Lower lobe of right lung (tissue), 2 donors: Measurements from ENCODE around the gene LRFN3. TPM values are rescaled to one million over a fixed set of nuclear protein-coding genes. Genes with fewer than 3 reads are reported as not detected.
A peak's percentile ranks its signal among the peaks of the same experiment; 100 is the strongest.

Experiments
- ATAC-seq, 2 donors: fragments of 200-7000 bp; cut with Tn5 transposase; one replicate each; pipeline ENCODE4 v1.9.1; 2020 to 2022; ENCODE audit warnings: mild to moderate bottlenecking in 2 of 2, moderate library complexity in 2 of 2
- DNase-seq: peaks from one replicate; pipeline ENCODE4 v3.0.0-alpha.2; 2020
- H3K27ac ChIP-seq: fragments of 200-600 bp; one replicate; pipeline ENCODE4 v1.8.0; 2022
- H3K27me3 ChIP-seq: fragments of 200-600 bp; one replicate; pipeline ENCODE4 v1.8.0; 2022; ENCODE audit warnings: low read depth
- H3K36me3 ChIP-seq: fragments of 200-600 bp; one replicate; pipeline ENCODE4 v1.8.0; 2022; ENCODE audit warnings: mild to moderate bottlenecking
- H3K4me1 ChIP-seq: fragments of 200-600 bp; one replicate; pipeline ENCODE4 v1.8.0; 2022
- H3K4me3 ChIP-seq: fragments of 200-600 bp; one replicate; pipeline ENCODE4 v1.8.0; 2022; ENCODE audit warnings: mild to moderate bottlenecking
- H3K9me3 ChIP-seq: fragments of 200-600 bp; one replicate; pipeline ENCODE4 v1.8.0; 2022
- intact Hi-C: fragments of 100-400 bp; cut with DNase I; formaldehyde crosslinking; loops from one replicate; pipeline ENCODE4 v1.11.0; 2022
- total RNA-seq: library from RNA; stranded (reverse); fragmentation: NEBNext Ultra II Directional; extraction: Animal tissue kit (Norgen Biotek cat#: 25700); gene quantifications from one replicate; pipeline ENCODE4 v1.2.1, GENCODE V29; 2021
- TF ChIP-seq, protein P1 (sequence below): fragments of 200-600 bp; IDR thresholded peaks from one replicate; pipeline ENCODE4 v1.8.0; 2022; ENCODE audit warnings: antibody characterized with exemption, mild to moderate bottlenecking
- donor health status: DM: no; HTN: yes; CAD: no; lungs with severe emphysema.

Gene LRFN3
- total RNA-seq, 1 donor from 2014 or later = 14.6 TPM

DNA sequence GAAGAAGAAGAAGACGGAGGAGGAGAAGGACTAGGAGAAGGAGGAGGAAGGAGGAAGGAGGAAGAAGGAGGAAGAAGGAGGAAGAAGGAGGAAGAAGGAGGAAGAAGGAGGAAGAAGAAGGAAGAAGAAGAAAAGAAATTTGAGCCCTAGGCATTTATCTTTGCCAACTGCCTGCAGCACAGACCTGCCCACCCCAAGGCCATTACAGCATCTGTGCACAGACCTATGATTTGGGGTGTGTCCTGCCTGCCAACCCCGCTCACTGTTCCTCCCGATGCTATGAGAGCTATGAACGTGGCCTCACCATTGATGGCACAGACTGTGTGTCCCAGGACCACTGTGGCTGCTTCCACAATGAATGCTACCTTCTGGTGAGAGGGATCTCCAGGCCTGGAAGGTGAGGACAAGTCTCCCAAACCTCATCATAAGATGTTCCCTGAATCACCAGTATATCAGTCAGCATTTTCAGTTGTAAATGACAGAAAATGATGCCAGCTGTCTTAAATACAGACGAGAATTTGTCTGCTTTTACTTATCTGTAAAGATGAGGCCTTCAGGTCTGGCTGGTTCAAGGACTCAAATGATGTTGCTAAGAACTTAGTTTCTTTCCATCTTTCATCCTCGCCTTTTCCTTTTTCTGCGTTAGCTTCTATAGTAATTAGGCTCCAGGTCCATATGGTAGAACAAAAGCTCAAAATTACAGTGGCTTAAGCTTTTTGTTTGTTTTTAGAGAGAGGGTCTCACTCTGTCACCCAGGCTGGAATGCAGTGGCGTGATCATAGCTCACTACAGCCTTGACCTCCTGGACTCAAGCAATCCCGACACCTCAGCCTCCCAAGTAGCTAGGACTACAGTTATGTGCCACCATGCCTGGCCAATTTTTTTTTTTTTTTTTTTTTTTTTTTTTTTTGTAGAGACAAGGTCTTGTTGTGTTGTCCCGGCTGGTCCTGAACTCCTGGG lies 54.9 kb downstream of the LRFN3 start:
- TF ChIP-seq, protein P1, sequence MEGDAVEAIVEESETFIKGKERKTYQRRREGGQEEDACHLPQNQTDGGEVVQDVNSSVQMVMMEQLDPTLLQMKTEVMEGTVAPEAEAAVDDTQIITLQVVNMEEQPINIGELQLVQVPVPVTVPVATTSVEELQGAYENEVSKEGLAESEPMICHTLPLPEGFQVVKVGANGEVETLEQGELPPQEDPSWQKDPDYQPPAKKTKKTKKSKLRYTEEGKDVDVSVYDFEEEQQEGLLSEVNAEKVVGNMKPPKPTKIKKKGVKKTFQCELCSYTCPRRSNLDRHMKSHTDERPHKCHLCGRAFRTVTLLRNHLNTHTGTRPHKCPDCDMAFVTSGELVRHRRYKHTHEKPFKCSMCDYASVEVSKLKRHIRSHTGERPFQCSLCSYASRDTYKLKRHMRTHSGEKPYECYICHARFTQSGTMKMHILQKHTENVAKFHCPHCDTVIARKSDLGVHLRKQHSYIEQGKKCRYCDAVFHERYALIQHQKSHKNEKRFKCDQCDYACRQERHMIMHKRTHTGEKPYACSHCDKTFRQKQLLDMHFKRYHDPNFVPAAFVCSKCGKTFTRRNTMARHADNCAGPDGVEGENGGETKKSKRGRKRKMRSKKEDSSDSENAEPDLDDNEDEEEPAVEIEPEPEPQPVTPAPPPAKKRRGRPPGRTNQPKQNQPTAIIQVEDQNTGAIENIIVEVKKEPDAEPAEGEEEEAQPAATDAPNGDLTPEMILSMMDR = no peak
- Histone ChIP-seq H3K27me3 (peaks cover 20% of the 10 kb centered on the region), H3K36me3 (no peaks in the 10 kb centered on the region), H3K27ac (no peak overlapping the region), H3K4me3 (no peak overlapping the region), H3K9me3 (no peaks in the 10 kb centered on the region), H3K4me1 (peaks cover 24% of the 10 kb centered on the region)
- ATAC-seq (no peak), DNase-seq (no peak)
- intact Hi-C loops = no loop called here

DNA sequence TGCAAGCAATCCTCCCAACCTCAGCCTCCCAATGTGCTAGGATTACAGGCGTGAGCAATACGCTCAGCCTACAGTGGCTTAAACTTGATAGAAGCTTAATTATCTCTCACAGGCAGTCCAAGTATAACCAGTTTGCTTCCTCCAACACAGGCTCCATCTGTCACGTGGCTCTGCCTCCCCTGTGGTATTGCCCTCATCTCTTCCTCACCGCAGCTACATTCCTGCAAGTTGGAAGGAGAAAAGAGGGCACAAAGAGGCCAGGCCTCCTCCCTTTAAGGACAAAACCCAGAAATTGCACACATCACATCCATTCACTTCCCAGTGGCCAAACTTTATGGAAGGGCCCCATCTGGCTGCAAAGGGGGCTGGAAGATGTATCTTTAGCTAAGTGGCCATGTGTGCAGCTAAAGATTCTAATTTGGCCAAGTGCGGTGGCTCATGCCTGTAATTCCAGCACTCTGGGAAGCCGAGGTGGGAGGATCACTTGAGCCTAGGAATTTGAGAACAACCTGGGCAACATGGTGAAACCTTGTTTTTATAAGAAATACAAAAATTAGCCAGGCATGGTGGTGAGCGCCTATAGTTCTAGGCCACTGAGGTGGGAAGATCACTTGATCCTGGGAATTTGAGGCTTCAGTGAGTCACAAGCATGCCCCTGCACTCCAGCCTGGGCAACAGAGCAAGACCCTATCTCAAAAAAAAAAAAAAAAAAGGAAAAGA lies 55.7 kb downstream of the LRFN3 start:
- TF ChIP-seq, protein P1 = no peak
- intact Hi-C loops = no loop called here
- no peak overlapping the region for H3K27ac ChIP-seq
- no peaks in the 10 kb centered on the region for H3K9me3 ChIP-seq
- DNase-seq = no peak
- H3K4me3 ChIP-seq = no peak overlapping the region
- H3K4me1 ChIP-seq = peaks cover 28% of the 10 kb centered on the region
- peaks cover 12% of the 10 kb centered on the region for H3K27me3 ChIP-seq
- H3K36me3 ChIP-seq = no peaks in the 10 kb centered on the region
- ATAC-seq = no peak

DNA sequence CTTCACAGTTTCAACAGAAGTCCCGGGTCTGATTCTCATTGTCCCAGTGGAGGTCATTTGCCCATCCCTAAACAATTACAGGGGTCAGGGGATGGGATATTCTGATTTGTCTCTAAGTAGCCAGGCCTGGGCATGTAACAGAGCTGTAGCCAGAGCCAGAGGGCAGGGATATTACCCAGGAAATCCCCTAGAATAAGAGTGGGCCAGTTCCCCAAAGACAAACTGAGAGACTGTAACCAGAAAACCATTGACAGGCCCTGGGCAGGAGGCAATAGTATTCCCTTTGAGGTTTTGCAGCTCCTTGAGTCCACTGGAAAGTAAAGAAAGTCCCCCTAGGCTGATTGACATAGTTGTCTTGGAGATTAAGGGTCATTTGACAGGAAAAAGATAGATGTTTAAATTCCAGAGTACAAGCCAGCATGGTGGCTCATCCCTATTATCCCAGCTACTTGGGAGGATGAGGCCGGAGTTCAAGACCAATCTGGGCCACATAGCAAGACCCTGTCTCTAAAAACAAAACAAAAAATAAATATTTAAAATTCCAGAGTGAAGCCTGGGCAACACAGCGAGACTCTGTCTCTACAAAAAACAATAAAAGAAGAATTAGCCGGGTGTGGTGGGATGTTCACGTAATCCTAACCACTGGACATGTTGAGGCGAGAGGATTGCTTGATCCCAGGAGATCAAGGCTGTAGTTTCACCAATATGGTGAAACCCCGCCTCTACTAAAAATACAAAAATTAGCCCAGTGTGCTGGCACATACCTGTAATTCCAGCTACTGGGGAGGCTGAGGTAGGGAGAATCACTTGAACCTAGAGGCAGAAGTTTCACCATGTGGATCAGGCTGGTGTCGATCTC lies 57.0 kb downstream of the LRFN3 start:
- ATAC-seq = no peak
- intact Hi-C loops = no loop called here

DNA sequence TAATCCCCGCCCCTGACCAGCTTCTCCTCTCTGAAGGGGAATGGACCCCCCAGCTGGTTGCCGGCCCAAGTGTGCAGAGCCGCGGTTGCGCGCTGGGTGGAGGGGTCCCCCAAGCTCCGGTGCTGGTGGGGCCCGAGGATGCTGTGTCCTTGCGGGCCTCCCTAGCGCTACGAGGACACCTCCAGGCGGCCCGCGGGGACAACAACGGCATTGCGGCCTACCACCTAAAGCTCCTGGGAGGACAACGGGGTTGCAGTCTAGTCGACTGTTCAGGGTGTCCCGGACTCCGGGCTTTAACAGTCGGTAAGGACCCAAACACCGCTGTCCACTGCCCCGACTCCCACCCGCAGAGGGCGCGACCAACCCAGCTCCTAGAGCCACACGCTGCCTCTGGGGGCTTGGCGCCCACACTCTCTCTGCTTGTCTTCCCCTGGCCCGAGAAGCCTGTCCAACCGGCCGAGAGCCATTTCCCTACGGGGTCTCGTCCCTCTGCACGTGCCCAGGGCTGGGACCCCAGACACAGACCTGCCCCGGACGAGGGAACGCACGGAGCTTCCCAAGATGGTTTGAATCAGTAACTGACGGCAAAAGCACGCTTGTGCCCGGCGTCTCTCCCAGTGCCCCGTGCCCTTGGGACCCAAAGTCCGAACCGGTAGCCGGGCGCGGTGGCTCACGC lies 57.9 kb downstream of the LRFN3 start:
- ATAC-seq (peak; percentile 2 to 29), DNase-seq (no peak)
- Histone ChIP-seq H3K36me3 (peaks cover 13% of the 10 kb centered on the region), H3K4me1 (peaks cover 28% of the 10 kb centered on the region), H3K9me3 (no peaks in the 10 kb centered on the region), H3K4me3 (peak overlapping the region; percentile 93), H3K27me3 (no peaks in the 10 kb centered on the region), H3K27ac (peak overlapping the region; percentile 94)
- intact Hi-C loops = no loop called here
- TF ChIP-seq, protein P1 = no peak

More for the DNA sequence above, 57.0 kb downstream of the LRFN3 start:
- Histone ChIP-seq H3K4me3 (no peak overlapping the region), H3K27me3 (no peaks in the 10 kb centered on the region), H3K36me3 (peaks cover 9% of the 10 kb centered on the region), H3K4me1 (peaks cover 25% of the 10 kb centered on the region), H3K27ac (no peak overlapping the region), H3K9me3 (no peaks in the 10 kb centered on the region)
- no peak for DNase-seq
- TF ChIP-seq, protein P1 = no peak

Other genes starting within 250 kb of the LRFN3 start
- 0.21 TPM for gene ZBTB32, start 231.8 kb upstream of the LRFN3 start, total RNA-seq
- gene KMT2B, start 218.4 kb upstream of the LRFN3 start, total RNA-seq = 37.2 TPM
- 17.1 TPM for gene IGFLR1, start 193.9 kb upstream of the LRFN3 start, total RNA-seq
- gene U2AF1L4, start 191.0 kb upstream of the LRFN3 start, total RNA-seq = 20.3 TPM
- gene PSENEN, start 190.7 kb upstream of the LRFN3 start, total RNA-seq = 60.0 TPM
- gene LIN37, start 187.8 kb upstream of the LRFN3 start, total RNA-seq = 7.2 TPM
- gene HSPB6, start 179.3 kb upstream of the LRFN3 start, total RNA-seq = 29.4 TPM
- 20.8 TPM for gene PROSER3, start 178.2 kb upstream of the LRFN3 start, total RNA-seq
- gene ARHGAP33, start 160.8 kb upstream of the LRFN3 start, total RNA-seq = 13.1 TPM
- not detected for gene PRODH2, start 123.5 kb upstream of the LRFN3 start, total RNA-seq
- gene NPHS1, start 83.9 kb upstream of the LRFN3 start, total RNA-seq = not detected
- 0.12 TPM for gene KIRREL2, start 79.5 kb upstream of the LRFN3 start, total RNA-seq
- gene APLP1, start 67.8 kb upstream of the LRFN3 start, total RNA-seq = 2.1 TPM
- 17.2 TPM for gene NFKBID, start 35.8 kb upstream of the LRFN3 start, total RNA-seq
- gene HCST, start 33.8 kb upstream of the LRFN3 start, total RNA-seq = 43.3 TPM
- 460 TPM for gene TYROBP, start 28.1 kb upstream of the LRFN3 start, total RNA-seq
- gene SDHAF1, start 58.8 kb downstream of the LRFN3 start, total RNA-seq = 14.4 TPM
- gene SYNE4, start 72.4 kb downstream of the LRFN3 start, total RNA-seq = 8.9 TPM
- 21.0 TPM for gene ALKBH6, start 77.8 kb downstream of the LRFN3 start, total RNA-seq
- gene CLIP3, start 96.5 kb downstream of the LRFN3 start, total RNA-seq = 8.1 TPM
- gene THAP8, start 117.9 kb downstream of the LRFN3 start, total RNA-seq = 5.5 TPM
- 1.3 TPM for gene WDR62, start 118.5 kb downstream of the LRFN3 start, total RNA-seq
- not detected for gene OVOL3, start 174.8 kb downstream of the LRFN3 start, total RNA-seq
- gene POLR2I, start 178.5 kb downstream of the LRFN3 start, total RNA-seq = 38.7 TPM
- gene TBCB, start 179.1 kb downstream of the LRFN3 start, total RNA-seq = 90.2 TPM
- 584 TPM for gene CAPNS1, start 203.7 kb downstream of the LRFN3 start, total RNA-seq
- 64.2 TPM for gene COX7A1, start 216.1 kb downstream of the LRFN3 start, total RNA-seq